Colonic mucosa (tissue), 4 donors: Measurements from ENCODE around the gene DCAF10. TPM values are rescaled to one million over a fixed set of nuclear protein-coding genes. Genes with fewer than 3 reads are reported as not detected.
"Not testable (repeated sequence)": the region's sequence is repeated elsewhere in the genome, so short reads cannot be mapped to it uniquely, and the experiment has no call there.

ENCODE experiments used
- DNase-seq: peaks from one replicate; pipeline ENCODE4 v3.0.0-alpha.2; 2020
- H3K27ac ChIP-seq: fragments of 200-600 bp; one replicate; pipeline ENCODE4 v1.8.0; 2021
- H3K27me3 ChIP-seq: fragments of 200-600 bp; one replicate; pipeline ENCODE4 v1.8.0; 2021
- H3K36me3 ChIP-seq: fragments of 200-600 bp; one replicate; pipeline ENCODE4 v1.8.0; 2021
- H3K4me1 ChIP-seq: fragments of 200-600 bp; one replicate; pipeline ENCODE4 v1.8.0; 2021; ENCODE audit warnings: mild to moderate bottlenecking
- H3K4me3 ChIP-seq: fragments of 200-600 bp; one replicate; pipeline ENCODE4 v1.8.0; 2021
- H3K9ac ChIP-seq, 2 donors: one replicate each; pipeline ENCODE4 v1.7.0; 2013; ENCODE audit warnings: control low read depth in 2 of 2, low read depth in 2 of 2, low read length in 2 of 2
- H3K9me3 ChIP-seq: fragments of 200-600 bp; one replicate; pipeline ENCODE4 v1.8.0; 2021
- intact Hi-C: fragments of 100-400 bp; cut with DNase I; formaldehyde crosslinking; loops from one replicate; pipeline ENCODE4 v1.14.1; 2022
- total RNA-seq, 2 donors: library from RNA; stranded (reverse); fragmentation: NEBNext Ultra II Directional in 1 of 2; extraction: Animal tissue kit (Norgen Biotek cat#: 25700) in 1 of 2; gene quantifications; one replicate each; pipeline ENCODE4 v1.2.1, GENCODE V29; 2021
- TF ChIP-seq, protein P1 (sequence below): fragments of 200-600 bp; IDR thresholded peaks from one replicate; pipeline ENCODE4 v1.8.0; 2022; ENCODE audit warnings: antibody characterized with exemption, mild to moderate bottlenecking
- donor health status: healthy.
- donor health status: DM: no; HTN: no; CAD: no.
- donor health status: DM: no; HTN: no; CAD: no.

The DCAF10 gene
- total RNA-seq, 2 donors from 2014 or later, result 25.4 to 32.7 TPM

DNA sequence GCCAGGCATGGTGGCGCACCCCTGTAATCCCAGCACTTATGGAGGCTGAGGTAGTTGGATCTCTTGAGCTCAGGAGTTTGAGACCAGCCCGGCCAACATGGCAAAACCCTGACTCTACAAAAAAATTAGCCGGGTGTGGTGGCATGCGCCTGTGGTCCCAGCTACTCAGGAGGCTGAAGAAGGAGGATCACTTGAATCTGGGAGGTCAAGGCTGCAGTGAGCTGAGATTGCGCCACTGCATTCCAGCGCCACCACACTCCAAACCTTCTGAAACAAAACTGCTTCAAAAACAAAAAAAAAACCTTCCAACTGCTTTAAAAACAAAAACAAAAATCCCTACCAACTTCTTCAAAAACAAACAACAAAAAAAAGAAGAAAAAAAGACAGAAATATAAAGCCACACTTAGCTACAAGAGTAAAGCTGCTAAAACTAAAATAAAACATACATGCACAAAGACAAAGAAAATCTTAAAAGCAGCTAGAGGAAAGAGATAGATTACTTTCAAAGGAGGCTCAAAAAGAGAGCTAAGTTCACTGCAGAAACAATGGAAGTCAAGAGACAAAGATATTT, 11.4 kb downstream of the DCAF10 start:
- intact Hi-C loops, result no loop called here
- H3K9me3 ChIP-seq, result no peaks in the 10 kb centered on the region
- no peaks in the 10 kb centered on the region for H3K36me3 ChIP-seq
- no peak overlapping the region for H3K9ac ChIP-seq
- H3K27me3 ChIP-seq, result no peaks in the 10 kb centered on the region
- DNase-seq, result no peak
- no peak overlapping the region for H3K27ac ChIP-seq
- no peak overlapping the region for H3K4me3 ChIP-seq
- no peaks in the 10 kb centered on the region for H3K4me1 ChIP-seq
- TF ChIP-seq, protein P1, sequence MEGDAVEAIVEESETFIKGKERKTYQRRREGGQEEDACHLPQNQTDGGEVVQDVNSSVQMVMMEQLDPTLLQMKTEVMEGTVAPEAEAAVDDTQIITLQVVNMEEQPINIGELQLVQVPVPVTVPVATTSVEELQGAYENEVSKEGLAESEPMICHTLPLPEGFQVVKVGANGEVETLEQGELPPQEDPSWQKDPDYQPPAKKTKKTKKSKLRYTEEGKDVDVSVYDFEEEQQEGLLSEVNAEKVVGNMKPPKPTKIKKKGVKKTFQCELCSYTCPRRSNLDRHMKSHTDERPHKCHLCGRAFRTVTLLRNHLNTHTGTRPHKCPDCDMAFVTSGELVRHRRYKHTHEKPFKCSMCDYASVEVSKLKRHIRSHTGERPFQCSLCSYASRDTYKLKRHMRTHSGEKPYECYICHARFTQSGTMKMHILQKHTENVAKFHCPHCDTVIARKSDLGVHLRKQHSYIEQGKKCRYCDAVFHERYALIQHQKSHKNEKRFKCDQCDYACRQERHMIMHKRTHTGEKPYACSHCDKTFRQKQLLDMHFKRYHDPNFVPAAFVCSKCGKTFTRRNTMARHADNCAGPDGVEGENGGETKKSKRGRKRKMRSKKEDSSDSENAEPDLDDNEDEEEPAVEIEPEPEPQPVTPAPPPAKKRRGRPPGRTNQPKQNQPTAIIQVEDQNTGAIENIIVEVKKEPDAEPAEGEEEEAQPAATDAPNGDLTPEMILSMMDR, result no peak

GRCh38 chr9:37812773-37813379, 12.3 kb downstream of the DCAF10 start:
- TF ChIP-seq, protein P1, result no peak
- intact Hi-C loops, result no loop called here
- H3K27me3 ChIP-seq, result no peaks in the 10 kb centered on the region
- DNase-seq, result no peak
- no peaks in the 10 kb centered on the region for H3K36me3 ChIP-seq
- no peaks in the 10 kb centered on the region for H3K9me3 ChIP-seq
- no peaks in the 10 kb centered on the region for H3K4me1 ChIP-seq
- no peak overlapping the region for H3K9ac ChIP-seq
- H3K4me3 ChIP-seq, result no peak overlapping the region
- no peak overlapping the region for H3K27ac ChIP-seq

GRCh38 chr9:37818849-37819248, 18.3 kb downstream of the DCAF10 start:
- TF ChIP-seq, protein P1, result no peak
- H3K9me3 ChIP-seq, result no peaks in the 10 kb centered on the region
- no peaks in the 10 kb centered on the region for H3K27me3 ChIP-seq
- H3K4me1 ChIP-seq, result no peaks in the 10 kb centered on the region
- intact Hi-C loops, result no loop called here
- no peak overlapping the region for H3K4me3 ChIP-seq
- H3K9ac ChIP-seq, result no peak overlapping the region
- no peak for DNase-seq
- no peaks in the 10 kb centered on the region for H3K36me3 ChIP-seq
- no peak overlapping the region for H3K27ac ChIP-seq

GRCh38 chr9:37820142-37820541, 19.5 kb downstream of the DCAF10 start:
- TF ChIP-seq, protein P1, result no peak

GRCh38 chr9:37825174-37825573, 24.6 kb downstream of the DCAF10 start:
- H3K36me3 ChIP-seq, intact Hi-C loops: not testable (repeated sequence)

More at GRCh38 chr9:37820142-37820541, 19.5 kb downstream of the DCAF10 start:
- H3K4me3 ChIP-seq, result no peak overlapping the region
- H3K9me3 ChIP-seq, result no peaks in the 10 kb centered on the region
- H3K27ac ChIP-seq, result no peak overlapping the region
- no peak for DNase-seq
- H3K36me3 ChIP-seq, result no peaks in the 10 kb centered on the region
- intact Hi-C loops, result no loop called here
- H3K27me3 ChIP-seq, result no peaks in the 10 kb centered on the region
- H3K9ac ChIP-seq, result no peak overlapping the region
- no peaks in the 10 kb centered on the region for H3K4me1 ChIP-seq

GRCh38 chr9:37827483-37828165, 27.0 kb downstream of the DCAF10 start:
- Histone ChIP-seq H3K36me3 (no peaks in the 10 kb centered on the region), H3K27ac (no peak overlapping the region), H3K4me1 (no peaks in the 10 kb centered on the region), H3K9ac (no peak overlapping the region), H3K9me3 (no peaks in the 10 kb centered on the region), H3K4me3 (no peak overlapping the region), H3K27me3 (no peaks in the 10 kb centered on the region)
- DNase-seq, result no peak
- intact Hi-C loops, result no loop called here
- TF ChIP-seq, protein P1, result no peak

More at GRCh38 chr9:37825174-37825573, 24.6 kb downstream of the DCAF10 start:
- H3K4me1 ChIP-seq, H3K27ac ChIP-seq, H3K9me3 ChIP-seq, H3K4me3 ChIP-seq, DNase-seq, H3K9ac ChIP-seq, H3K27me3 ChIP-seq: not testable (repeated sequence)
